MM.1S (cell line): ENCODE results near the gene SLAMF7.

ENCODE experiments used
- EZH2 ChIP-seq: fragments of 300-600 bp; sonication (generic); optimal IDR thresholded peaks from 2 replicates; pipeline ENCODE3; 2017; ENCODE audit warnings: low read depth, mild to moderate bottlenecking, antibody characterized with exemption, low read length, mixed read lengths
- EZH2phosphoT487 ChIP-seq: fragments of 300-600 bp; sonication (generic); IDR thresholded peaks from 2 replicates; pipeline ENCODE4 v1.6.1; 2018; ENCODE audit warnings: antibody characterized with exemption, low read length
- TF ChIP-seq, protein P1 (sequence below): fragments of 300-600 bp; sonication (generic); IDR thresholded peaks from 2 replicates; pipeline ENCODE4 v1.5.1; 2016; ENCODE audit warnings: antibody characterized with exemption, low read length, mixed read lengths

DNA sequence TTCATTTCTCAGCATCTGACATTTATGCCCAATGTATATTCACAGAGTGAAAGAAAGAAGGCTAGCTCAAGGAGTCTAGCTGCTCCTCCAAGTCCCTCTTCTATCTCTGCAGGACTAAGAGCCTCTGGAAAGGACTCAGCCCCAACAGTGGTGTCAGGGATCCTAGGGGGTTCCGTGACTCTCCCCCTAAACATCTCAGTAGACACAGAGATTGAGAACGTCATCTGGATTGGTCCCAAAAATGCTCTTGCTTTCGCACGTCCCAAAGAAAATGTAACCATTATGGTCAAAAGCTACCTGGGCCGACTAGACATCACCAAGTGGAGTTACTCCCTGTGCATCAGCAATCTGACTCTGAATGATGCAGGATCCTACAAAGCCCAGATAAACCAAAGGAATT is 60.6 kb downstream of the SLAMF7 start:
- TF ChIP-seq EZH2 (no peak), EZH2phosphoT487 (no peak)
- TF ChIP-seq, protein P1, sequence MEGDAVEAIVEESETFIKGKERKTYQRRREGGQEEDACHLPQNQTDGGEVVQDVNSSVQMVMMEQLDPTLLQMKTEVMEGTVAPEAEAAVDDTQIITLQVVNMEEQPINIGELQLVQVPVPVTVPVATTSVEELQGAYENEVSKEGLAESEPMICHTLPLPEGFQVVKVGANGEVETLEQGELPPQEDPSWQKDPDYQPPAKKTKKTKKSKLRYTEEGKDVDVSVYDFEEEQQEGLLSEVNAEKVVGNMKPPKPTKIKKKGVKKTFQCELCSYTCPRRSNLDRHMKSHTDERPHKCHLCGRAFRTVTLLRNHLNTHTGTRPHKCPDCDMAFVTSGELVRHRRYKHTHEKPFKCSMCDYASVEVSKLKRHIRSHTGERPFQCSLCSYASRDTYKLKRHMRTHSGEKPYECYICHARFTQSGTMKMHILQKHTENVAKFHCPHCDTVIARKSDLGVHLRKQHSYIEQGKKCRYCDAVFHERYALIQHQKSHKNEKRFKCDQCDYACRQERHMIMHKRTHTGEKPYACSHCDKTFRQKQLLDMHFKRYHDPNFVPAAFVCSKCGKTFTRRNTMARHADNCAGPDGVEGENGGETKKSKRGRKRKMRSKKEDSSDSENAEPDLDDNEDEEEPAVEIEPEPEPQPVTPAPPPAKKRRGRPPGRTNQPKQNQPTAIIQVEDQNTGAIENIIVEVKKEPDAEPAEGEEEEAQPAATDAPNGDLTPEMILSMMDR: no peak
